ENCODE data around the gene CATSPER3.
A peak's percentile ranks its signal among the peaks of the same experiment; 100 is the strongest.

The CATSPER3 gene

DNA sequence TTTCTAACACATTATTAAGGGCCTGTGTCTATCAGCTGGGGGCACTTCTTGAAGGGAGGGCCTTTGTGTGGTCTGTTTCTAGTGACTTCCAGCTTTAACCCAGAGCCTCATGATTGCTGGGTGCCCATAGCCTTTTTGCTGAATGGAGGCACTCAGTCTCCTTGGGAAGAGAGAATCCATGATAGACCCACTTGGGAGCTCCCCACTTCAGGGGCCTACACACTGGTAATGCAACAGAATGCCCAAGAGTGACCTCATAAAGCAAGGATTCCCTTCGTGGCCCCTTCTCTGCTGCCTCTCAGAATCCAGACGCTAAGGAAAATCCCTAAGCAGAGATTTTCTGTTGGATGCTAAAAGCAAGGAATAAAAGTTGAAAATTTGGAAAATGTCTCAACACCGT lies at the start of gene CATSPER3:
Gene CATSPER3, plus strand, starts transcription at position 301 of the 400 bp plus-strand sequence. Its CDS starts 85 bp downstream, at position 386.
- no peak for DNase-seq

- no peak for DNase-seq
Observed at GRCh38 chr5:134918861-134919260, 48.8 kb upstream of the CATSPER3 start.

DNA sequence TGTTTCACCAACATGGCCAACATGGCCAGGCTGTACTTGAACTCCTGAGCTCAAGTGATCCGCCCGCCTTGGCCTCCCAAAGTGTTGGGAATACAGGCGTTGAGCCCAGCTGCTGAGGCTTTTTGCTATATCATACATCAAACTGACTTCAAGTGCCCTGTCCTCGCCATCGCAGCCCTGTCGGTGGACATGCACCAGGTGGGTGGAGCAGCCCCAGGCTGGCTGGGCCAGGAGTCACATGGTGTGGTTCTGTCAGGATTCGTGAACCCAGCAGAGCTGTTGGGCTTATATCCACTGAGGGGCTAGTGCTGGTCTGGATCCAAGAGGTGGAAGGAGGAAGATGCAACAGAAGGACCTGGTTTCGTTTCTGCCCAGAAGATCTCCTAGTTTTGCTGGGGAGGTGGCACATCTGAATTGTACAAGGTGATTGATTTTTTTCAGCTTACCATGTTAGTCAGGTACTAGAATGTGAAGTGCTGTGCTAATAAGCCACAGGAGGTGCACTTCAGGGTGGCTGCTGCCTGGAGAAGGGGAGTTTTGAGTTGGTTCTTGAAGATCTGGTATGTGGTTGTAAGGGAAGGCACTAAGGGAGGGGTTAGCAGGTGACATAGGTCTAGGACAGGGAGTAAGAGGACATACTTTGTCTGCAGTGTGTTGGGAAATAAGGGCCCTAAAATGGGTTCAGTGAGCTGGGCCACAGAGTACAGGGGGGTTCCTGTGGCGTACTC lies 46.7 kb upstream of the CATSPER3 start:
- no peak for DNase-seq

GRCh38 chr5:134932508-134932907 lies 35.2 kb upstream of the CATSPER3 start:
- no peak for DNase-seq

GRCh38 chr5:134934202-134934601 lies 33.5 kb upstream of the CATSPER3 start:
- DNase-seq = no peak

DNA sequence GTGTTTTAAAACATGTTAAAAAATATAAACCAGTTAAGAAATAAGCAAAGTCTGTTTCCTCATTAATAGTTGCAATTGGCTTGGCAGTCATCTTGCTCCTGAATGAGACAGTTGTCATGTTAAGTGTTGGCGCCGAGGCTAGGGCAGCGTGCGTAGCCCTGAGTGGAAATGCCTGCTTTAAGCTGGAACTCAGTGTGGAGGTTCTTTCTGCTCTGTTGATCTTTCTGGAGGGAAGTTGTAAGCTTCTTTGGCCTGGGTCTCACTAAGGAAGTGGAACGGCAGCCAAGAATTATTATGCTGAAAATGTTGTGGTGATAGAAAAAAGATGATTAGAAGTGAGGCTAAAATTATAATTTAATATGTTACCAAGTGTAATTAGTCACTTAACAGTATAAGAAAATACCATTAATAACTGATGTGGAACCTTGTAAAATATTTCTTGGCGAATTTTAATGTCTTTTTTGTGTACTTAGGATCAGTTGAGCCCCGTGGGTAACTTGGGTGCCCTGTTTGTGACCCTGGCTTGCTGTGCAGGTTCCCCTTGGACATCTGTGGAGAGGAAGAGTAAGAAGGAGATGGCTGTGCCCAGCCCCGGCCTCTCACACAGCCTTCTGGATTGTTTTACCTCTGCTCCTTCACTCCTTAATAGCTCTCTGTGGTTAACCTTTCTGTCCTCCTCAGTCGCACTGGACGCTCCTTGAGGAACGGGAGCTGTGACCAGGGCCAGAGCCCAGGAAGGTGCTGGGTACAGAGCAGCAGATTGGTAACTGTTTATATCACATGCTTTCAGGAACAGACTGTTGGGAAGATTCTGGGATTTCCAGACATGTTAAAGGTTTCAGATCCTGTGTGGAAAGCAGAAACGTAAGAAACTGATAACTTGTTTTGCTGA lies 31.8 kb upstream of the CATSPER3 start:
- DNase-seq = no peak

DNA sequence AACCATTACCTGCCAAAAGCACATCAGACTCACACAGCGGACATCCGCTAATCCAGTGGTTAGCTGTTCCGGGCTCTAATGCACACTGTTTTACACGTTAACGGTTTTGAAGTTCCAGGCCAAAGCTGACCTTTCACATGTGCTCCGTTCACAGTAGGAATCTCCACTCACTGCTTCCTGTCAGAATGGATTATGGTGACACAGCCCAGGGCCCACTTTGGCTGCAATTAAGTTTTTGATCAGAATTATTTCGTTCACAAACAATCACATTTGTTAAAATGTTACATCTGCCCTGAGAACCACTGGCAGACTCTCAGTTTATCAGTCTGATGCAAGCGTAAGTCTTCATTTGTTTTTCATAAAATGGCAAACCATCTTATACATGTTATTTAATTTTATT lies 30.2 kb upstream of the CATSPER3 start:
- DNase-seq = no peak

- no peak for DNase-seq
Observed at GRCh38 chr5:134938030-134938429, 29.7 kb upstream of the CATSPER3 start.

DNA sequence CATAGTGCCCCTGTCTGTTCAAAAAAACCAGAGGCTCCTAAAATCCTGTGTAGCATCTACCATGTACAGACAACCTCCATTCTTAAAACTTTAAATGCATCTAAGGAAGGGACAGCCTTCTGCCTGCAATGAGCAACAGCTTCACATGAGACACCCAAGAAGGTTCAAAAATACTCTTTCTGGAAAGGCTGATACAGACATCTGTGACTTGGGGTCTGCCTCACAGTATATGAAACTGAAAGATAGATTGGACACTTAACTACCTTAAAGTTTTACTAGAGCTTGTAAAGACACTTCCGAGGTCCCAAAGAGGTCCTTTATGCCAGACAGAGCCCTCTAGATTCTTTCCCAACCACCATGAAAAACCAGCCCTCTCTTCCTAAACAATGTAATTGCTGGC lies 28.2 kb upstream of the CATSPER3 start:
- DNase-seq = no peak

DNA sequence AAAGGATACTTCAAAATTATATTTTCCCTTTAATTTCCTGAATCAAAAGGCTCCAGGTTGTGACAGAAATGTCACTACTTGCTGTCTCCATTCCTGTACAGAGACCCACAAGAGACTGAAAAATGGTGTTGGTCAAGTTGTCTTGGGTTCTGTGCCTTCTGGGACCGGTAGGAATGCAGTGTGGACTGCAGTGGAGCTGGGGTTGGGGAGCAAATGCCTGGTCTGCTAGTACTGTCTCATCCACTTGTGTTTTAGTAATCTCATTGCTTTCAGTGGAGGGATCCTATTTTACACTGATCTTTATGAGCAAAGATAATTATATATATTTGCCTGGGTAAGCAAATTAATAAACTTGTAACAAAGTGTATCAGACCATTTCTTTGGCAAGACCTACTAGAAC lies 24.2 kb upstream of the CATSPER3 start:
- no peak for DNase-seq

GRCh38 chr5:134944630-134945029 lies 23.1 kb upstream of the CATSPER3 start:
- DNase-seq = no peak

- no peak for DNase-seq
Observed at GRCh38 chr5:134945041-134945440, 22.7 kb upstream of the CATSPER3 start.

DNA sequence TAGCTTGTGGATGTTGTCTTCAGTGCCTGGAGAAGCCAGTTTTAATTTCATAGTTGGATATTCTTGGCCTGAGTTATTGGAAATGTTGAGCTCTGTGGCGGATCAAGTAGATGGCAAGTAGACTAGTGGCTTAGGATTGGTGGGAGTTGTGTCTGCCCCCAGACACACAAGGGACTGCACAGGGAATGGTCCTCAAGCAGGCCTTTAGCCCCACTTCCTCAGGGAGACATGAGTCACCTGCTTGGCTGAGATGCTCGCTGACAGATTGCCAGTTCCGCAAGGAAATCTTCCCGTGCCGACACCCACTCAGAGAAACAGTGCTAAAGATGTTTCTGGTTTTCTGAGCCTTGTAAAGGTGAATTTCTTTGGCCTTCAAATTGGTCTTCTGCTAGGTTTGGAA lies 18.8 kb upstream of the CATSPER3 start:
- no peak for DNase-seq

DNA sequence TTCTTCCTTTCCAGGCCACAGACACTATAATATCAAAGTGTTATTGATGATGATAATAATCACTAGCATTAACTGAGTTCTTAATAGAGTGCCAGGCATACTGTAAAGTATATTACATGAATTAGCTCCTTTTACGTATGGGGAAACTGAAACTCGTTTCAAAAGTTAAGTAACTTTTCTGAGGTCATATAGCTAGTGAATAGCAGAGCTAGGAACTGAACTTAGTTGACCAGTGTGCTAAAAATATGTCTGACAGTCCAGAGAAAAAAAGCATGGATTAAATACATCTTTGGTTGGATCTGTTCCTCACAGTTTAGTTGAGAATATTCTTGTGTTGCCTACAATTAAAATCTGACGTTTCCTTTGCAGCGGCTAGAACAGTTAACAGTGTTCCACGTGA lies 18.4 kb upstream of the CATSPER3 start:
- no peak for DNase-seq

GRCh38 chr5:134957920-134958608 lies 9.6 kb upstream of the CATSPER3 start:
- DNase-seq = no peak

DNA sequence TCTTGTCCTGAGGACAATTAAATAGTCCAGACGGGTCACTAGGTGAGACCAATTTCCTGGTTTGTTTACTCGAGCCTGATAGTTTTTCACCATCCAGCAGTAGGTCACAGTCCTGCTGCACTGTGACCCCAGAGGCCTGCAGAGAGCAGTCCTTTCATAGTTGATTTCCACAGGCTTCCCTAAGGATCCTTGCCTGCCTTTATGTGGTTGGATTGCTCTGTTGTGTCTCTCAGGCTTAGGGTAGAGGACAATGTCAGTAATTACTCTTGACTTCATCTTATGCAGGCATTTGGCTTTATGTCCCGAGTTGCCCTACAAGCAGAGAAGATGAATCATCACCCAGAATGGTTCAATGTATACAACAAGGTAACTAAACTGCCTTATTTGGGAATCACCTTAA lies 9.0 kb upstream of the CATSPER3 start:
- DNase-seq = no peak

DNA sequence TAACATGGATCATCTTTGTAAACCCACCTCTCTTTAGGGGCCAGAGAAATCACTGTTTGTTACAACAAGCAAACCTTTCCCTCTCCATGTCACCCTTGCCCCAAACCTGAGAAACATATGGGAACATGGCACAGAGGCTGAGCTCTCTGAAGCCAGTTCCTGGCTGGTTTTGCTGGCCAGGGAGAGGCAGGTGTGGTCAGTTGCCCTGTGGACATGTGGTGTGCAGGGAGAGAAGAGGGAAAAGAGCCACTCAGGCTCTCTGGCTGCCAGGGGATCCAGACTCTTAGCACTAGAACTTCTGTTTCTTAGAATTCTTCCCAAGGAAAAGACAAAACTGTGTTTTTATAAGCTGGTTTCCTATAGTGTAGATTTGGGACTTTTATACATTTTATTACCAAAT lies 4.6 kb upstream of the CATSPER3 start:
- DNase-seq = no peak

DNA sequence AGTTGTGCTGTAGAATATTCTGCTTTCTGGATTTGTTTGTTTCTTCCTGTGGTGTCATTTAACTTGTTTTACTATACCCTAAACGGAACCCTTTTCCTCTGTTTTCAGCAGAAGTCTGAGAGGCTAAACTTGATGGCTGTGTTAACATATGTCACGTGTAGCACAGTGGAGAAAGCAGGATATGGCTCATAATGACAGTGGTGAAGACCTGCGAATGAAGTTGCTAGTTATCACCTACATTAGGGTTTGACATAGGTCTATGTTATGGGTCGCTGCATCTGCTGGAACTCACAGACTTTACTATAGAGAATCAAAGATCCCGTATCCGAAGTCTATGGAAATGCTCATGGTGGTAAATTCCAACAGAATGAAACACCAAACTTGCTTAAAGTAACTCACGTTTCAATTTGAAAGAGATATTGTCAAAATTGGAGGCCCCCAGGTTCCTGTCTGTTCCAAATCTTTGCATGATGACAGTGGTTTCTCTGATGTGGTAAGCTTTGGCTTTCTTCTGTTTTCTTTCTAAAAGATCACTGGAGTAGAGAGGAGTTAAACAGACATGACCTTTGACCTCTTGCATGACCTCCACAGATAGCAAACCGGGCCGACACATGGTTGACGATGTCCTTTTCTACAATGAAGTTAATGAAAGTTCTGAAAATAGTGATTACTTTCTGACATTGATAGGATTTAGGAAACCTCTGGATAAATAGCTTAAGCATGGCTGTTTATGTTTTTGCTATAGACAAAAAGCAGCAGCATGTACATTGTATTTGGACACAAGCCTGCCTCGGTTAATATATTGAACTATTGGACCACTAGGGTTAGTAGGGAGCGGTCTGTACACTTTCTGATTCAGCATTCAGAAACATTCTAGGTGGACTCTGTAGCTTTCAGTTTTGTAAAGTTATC lies 3.1 kb upstream of the CATSPER3 start:
- peak in 1 of 2 experiments; percentile 20 for DNase-seq

GRCh38 chr5:134965271-134965825 lies 2.4 kb upstream of the CATSPER3 start:
- peak in 1 of 2 experiments; percentile 21 for DNase-seq

DNA sequence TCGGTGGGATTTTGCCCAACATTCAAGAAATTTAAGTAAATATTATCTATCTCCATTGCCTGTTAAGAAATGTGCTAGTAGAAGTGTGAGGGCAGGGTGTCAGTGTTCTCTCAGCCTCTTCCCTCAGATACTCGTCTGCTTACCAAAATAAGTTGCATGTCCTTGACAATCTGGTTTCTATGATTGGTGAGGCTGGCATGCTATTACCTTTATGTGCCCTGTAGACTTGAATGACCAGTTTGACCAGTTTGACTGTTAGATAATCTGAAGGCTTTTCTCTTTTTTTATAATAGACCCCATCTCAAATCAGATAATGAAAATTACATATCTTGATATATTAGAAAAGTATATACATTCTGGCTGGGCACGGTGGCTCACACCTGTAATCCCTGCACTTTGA lies 348 bp downstream of the CATSPER3 start:
- no peak for DNase-seq

- DNase-seq = no peak
Observed at GRCh38 chr5:134969166-134969565, 1.5 kb downstream of the CATSPER3 start.

GRCh38 chr5:134975078-134975715 lies 7.5 kb downstream of the CATSPER3 start:
- no peak for DNase-seq
